ENCODE data around the gene DGKQ. TPM values are rescaled to one million over a fixed set of nuclear protein-coding genes. Genes with fewer than 3 reads are reported as not detected.
"Not testable (repeated sequence)": the region's sequence is repeated elsewhere in the genome, so short reads cannot be mapped to it uniquely, and the experiment has no call there.

DGKQ gene
- total and polyA plus RNA-seq, 7 donors: 2.2 to 3.9 (median 2.8) TPM

DNA sequence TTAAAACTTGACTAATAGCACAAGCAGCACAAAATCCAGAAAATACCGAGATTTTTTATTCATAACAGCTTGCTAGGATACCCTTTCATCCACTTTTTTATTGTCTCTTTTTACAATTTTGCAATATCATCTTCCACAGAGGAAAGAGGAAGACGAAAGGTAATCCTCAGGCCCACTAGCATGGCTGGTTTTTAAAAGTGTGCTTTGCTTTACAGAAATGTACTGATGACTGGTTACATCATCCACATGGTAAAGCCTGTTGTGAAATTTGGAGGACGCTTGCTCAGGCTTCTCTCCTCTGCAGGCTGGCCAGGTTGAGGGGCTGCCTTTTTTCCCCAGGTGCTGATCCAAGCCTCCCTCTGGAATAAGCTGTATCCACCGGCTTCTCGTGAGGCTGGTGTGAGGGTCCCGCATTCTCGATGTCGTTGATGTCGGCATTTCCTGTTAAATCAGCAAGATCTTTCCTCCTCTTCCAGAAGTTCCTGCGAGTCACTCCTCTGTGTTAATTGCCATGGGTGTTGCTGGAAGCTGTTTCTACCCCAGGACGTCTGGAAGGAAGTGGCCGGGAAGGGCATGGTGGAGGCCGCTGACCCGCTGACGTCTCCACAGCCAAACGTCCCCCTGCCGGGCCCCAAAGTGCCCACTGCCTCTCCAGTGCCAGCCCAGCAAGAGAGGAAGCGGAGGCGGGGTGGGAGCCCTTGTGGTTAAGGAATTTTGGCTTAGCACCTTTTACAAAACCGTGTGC is 5.8 kb upstream of the DGKQ start:
- Histone ChIP-seq H3K4me3 (no peak overlapping the region), H3K27me3 (ENCODE audit: insufficient read depth in 3 of 3, low read length in 2 of 3) (no peaks in the 10 kb centered on the region), H3K9me3 (no peaks in the 10 kb centered on the region), H3K36me3 (ENCODE audit: insufficient read depth in 1 of 2, low read depth in 1 of 2) (no peaks in the 10 kb centered on the region), H3K4me1 (no peaks in the 10 kb centered on the region), H3K27ac (no peak overlapping the region)
- intact Hi-C loops (cut with DNase I): no loop called here
- DNase-seq (no peak), ATAC-seq (no peak)
- TF ChIP-seq, protein P1, sequence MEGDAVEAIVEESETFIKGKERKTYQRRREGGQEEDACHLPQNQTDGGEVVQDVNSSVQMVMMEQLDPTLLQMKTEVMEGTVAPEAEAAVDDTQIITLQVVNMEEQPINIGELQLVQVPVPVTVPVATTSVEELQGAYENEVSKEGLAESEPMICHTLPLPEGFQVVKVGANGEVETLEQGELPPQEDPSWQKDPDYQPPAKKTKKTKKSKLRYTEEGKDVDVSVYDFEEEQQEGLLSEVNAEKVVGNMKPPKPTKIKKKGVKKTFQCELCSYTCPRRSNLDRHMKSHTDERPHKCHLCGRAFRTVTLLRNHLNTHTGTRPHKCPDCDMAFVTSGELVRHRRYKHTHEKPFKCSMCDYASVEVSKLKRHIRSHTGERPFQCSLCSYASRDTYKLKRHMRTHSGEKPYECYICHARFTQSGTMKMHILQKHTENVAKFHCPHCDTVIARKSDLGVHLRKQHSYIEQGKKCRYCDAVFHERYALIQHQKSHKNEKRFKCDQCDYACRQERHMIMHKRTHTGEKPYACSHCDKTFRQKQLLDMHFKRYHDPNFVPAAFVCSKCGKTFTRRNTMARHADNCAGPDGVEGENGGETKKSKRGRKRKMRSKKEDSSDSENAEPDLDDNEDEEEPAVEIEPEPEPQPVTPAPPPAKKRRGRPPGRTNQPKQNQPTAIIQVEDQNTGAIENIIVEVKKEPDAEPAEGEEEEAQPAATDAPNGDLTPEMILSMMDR (IDR thresholded peaks at IDR 0.05): no peak
- 46 to 51% (median 51%) methylated on average over 20 of the region's 20 CpGs for WGBS, 3 donors

DNA sequence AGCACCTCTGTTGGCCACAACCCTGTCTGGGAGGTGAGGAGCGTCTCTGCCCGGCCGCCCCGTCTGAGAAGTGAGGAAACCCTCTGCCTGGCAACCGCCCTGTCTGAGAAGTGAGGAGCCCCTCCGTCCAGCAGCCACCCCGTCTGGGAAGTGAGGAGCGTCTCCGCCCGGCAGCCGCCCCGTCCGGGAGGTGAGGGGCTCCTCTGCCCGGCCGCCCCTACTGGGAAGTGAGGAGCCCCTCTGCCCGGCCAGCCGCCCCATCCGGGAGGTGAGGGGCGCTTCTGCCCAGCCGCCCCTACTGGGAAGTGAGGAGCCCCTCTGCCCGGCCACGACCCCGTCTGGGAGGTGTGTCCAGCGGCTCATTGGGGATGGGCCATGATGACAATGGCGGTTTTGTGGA is 2.6 kb upstream of the DGKQ start:
- ATAC-seq; H3K4me3 ChIP-seq; H3K27ac ChIP-seq; intact Hi-C loops (cut with DNase I); H3K27me3 ChIP-seq (ENCODE audit: insufficient read depth in 3 of 3, low read length in 2 of 3); H3K36me3 ChIP-seq (ENCODE audit: insufficient read depth in 1 of 2, low read depth in 1 of 2); DNase-seq; H3K9me3 ChIP-seq: not testable (repeated sequence)
- 90 to 97% (median 93%) methylated on average over 10 to 22 of the region's 25 CpGs for WGBS, 3 donors
- H3K4me1 ChIP-seq: peaks cover 18% of the 10 kb centered on the region

DNA sequence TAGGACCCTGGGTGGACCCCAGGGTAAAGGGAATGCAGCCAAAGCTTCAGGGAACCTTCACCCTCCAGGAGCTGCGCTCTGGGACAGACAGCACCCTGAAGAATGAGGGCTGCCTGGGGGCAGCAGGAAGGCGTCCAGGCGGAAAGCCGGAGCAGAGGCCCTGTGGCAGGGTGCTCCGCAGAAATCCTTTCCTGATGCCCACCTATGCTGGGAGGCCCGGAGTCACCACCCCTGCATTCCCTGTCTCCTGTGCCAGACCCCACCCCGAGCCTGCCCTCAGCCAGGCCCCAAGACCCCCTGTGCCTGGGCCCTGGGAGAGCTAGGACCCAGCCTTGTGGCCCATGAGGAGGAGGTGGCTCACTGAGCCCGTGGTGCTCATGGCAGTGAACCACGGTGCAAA is 1.3 kb upstream of the DGKQ start:
- H3K36me3 ChIP-seq (ENCODE audit: insufficient read depth in 1 of 2, low read depth in 1 of 2): no peaks in the 10 kb centered on the region
- H3K27me3 ChIP-seq (ENCODE audit: insufficient read depth in 3 of 3, low read length in 2 of 3): peaks cover 0 to 2% (median 0%) of the 10 kb centered on the region in 3 donors
- DNase-seq (no peak), ATAC-seq (no peak)
- H3K4me1 ChIP-seq: peaks cover 18% of the 10 kb centered on the region
- no peak overlapping the region for H3K27ac ChIP-seq
- no peaks in the 10 kb centered on the region for H3K9me3 ChIP-seq
- intact Hi-C loops (cut with DNase I): loop anchor here in 1 of 2 donors (5.0 kb wide), 1 partner anchor 42 kb away; the partner anchor contains the start of genes GAK and TMEM175
- TF ChIP-seq, protein P1 (IDR thresholded peaks at IDR 0.05): no peak
- WGBS, 3 donors: 86 to 89% (median 87%) methylated on average over 7 to 9 of the region's 9 CpGs
- H3K4me3 ChIP-seq: no peak overlapping the region

DNA sequence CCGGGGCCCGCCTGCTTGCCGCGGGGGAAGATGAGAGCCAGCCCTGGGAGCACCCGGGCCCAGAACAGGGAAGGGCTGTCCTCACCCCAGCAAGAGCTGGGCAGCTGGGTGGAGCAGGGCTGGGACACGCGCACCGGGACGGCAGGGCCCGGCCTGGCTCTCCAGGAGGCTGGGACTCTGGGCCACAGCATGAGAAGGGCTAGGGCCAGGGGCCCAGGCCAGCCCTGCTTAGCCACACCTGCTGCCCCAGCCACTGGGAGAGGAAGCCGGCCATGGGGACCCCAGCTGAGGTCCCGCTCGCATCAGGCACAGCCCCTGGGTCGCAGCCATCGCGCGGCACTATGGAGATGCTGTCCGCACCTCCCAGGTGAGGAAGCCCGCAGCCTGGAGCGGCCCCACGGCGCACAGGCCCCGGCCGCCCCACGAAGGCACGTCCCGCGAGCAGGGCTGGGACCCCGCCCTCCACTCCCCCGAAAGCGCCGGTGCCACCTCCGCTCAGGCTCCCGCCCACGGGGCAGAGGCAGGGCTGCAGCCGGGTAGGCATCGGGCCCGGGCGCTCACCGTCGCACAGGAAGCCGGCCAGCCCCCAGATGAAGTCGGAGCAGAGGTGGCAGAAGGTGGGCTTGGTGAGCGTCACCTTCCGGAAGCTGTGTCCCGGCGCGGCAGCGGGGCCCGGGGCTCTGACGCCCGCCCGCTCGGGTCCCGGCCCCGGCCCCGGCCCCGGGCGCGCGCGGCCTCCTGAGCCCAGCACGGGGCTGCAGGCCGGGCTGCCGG is 531 bp downstream of the DGKQ start:
- Histone ChIP-seq H3K27ac (no peak overlapping the region), H3K9me3 (no peaks in the 10 kb centered on the region), H3K36me3 (ENCODE audit: insufficient read depth in 1 of 2, low read depth in 1 of 2) (no peaks in the 10 kb centered on the region), H3K4me3 (peak overlapping the region; percentile 83), H3K4me1 (peaks cover 18% of the 10 kb centered on the region), H3K27me3 (ENCODE audit: insufficient read depth in 3 of 3, low read length in 2 of 3) (peaks cover 0 to 8% (median 2%) of the 10 kb centered on the region in 3 donors)
- 0 to 1% (median 0%) methylated on average over 34 to 65 of the region's 65 CpGs for WGBS, 3 donors
- intact Hi-C loops (cut with DNase I): loop anchor here in 1 of 2 donors (5.0 kb wide), 1 partner anchor 41 kb away; the partner anchor contains the start of genes GAK and TMEM175
- ATAC-seq: peak; percentile 1 to 29 (median 12)
- TF ChIP-seq, protein P1 (IDR thresholded peaks at IDR 0.05): no peak
- DNase-seq: peak in 1 of 2 donors; percentile 55
